Ishikawa (cell line): ENCODE results near the gene GRPEL2.

Experiments used
- CEBPB ChIP-seq: IDR thresholded peaks from 2 replicates; pipeline ENCODE4 v1.6.1; 2012
- CREB1 ChIP-seq: IDR thresholded peaks from 2 replicates; pipeline ENCODE4 v1.6.1; 2012; ENCODE audit warnings: low read depth
- EGR1 ChIP-seq: IDR thresholded peaks from 2 replicates; pipeline ENCODE4 v1.6.1; 2012
- EP300 ChIP-seq: IDR thresholded peaks from 2 replicates; pipeline ENCODE4 v1.6.1; 2012; ENCODE audit warnings: borderline replicate concordance
- FOXM1 ChIP-seq: IDR thresholded peaks from 2 replicates; pipeline ENCODE4 v1.6.1; 2012; ENCODE audit warnings: low read depth, borderline replicate concordance
- MAX ChIP-seq: IDR thresholded peaks from 2 replicates; pipeline ENCODE4 v1.6.1; 2012
- NFIC ChIP-seq: IDR thresholded peaks from 2 replicates; pipeline ENCODE4 v1.6.1; 2012
- RAD21 ChIP-seq: IDR thresholded peaks from 2 replicates; pipeline ENCODE4 v1.6.1; 2012; ENCODE audit warnings: low read depth
- REST ChIP-seq: IDR thresholded peaks from 2 replicates; pipeline ENCODE4 v1.6.1; 2012; ENCODE audit warnings: low read depth, mild to moderate bottlenecking
- TAF1 ChIP-seq: IDR thresholded peaks from 2 replicates; pipeline ENCODE4 v1.6.1; 2012; ENCODE audit warnings: low read depth, mild to moderate bottlenecking
- TCF12 ChIP-seq: IDR thresholded peaks from 2 replicates; pipeline ENCODE4 v1.6.1; 2012; ENCODE audit warnings: low read depth
- TEAD4 ChIP-seq: IDR thresholded peaks from 2 replicates; pipeline ENCODE4 v1.6.1; 2012
- USF1 ChIP-seq: IDR thresholded peaks from 2 replicates; pipeline ENCODE4 v1.6.1; 2012
- YY1 ChIP-seq: IDR thresholded peaks from 2 replicates; pipeline ENCODE4 v1.6.1; 2012; ENCODE audit warnings: low read depth
- ZBTB7A ChIP-seq: IDR thresholded peaks from 2 replicates; pipeline ENCODE4 v1.6.1; 2012; ENCODE audit warnings: low read depth

GRPEL2 gene

GRCh38 chr5:149345147-149345891 is at the start of gene GRPEL2:
Gene GRPEL2, plus strand, starts transcription at chr5:149345499. Its CDS starts 41 bp downstream, at chr5:149345540.
- TF ChIP-seq USF1 (peak; percentile 51), TCF12 (peak; percentile 57; the same call in 1 of the 2 replicates), ZBTB7A (no peak), EGR1 (0 out of 2 replicates have a peak, but pooled peaks have one; percentile 20), EP300 (no peak), MAX (peak; percentile 88), TAF1 (peak; percentile 69), CEBPB (no peak; the same call in 1 of the 2 replicates), NFIC (no peak), YY1 (peak; percentile 92), RAD21 (no peak), FOXM1 (peak; percentile 4; the same call in 1 of the 2 replicates), CREB1 (0 out of 2 replicates have a peak, but pooled peaks have one; percentile 12), REST (0 out of 2 replicates have a peak, but pooled peaks have one; percentile 11), TEAD4 (0 out of 2 replicates have a peak, but pooled peaks have one; percentile 8)

GRCh38 chr5:149297340-149298025 is 47.8 kb upstream of the GRPEL2 start:
- TF ChIP-seq YY1: no peak
- TF ChIP-seq RAD21: no peak
- TF ChIP-seq FOXM1: no peak
- no peak for TF ChIP-seq CREB1
- no peak for TF ChIP-seq CEBPB
- no peak for TF ChIP-seq TAF1
- no peak for TF ChIP-seq TEAD4

GRCh38 chr5:149298163-149298562 is 47.1 kb upstream of the GRPEL2 start:
- no peak for TF ChIP-seq MAX
- no peak for TF ChIP-seq EP300
- no peak for TF ChIP-seq REST
- TF ChIP-seq YY1: no peak
- no peak for TF ChIP-seq TAF1
- TF ChIP-seq TCF12: no peak
- no peak for TF ChIP-seq ZBTB7A
- TF ChIP-seq RAD21: no peak
- TF ChIP-seq TEAD4: no peak

GRCh38 chr5:149298842-149299404 is 46.4 kb upstream of the GRPEL2 start:
- no peak for TF ChIP-seq TCF12
- TF ChIP-seq FOXM1: no peak
- TF ChIP-seq CREB1: no peak
- no peak for TF ChIP-seq CEBPB
- no peak for TF ChIP-seq TEAD4
- no peak for TF ChIP-seq EGR1
- TF ChIP-seq EP300: no peak

GRCh38 chr5:149299451-149300054 is 45.7 kb upstream of the GRPEL2 start:
- TF ChIP-seq TEAD4: no peak
- no peak for TF ChIP-seq NFIC
- no peak for TF ChIP-seq TCF12
- no peak for TF ChIP-seq CEBPB
- no peak for TF ChIP-seq YY1
- no peak for TF ChIP-seq EGR1
- no peak for TF ChIP-seq REST
- no peak for TF ChIP-seq RAD21
- TF ChIP-seq ZBTB7A: no peak
- no peak for TF ChIP-seq FOXM1
- TF ChIP-seq USF1: no peak
- TF ChIP-seq TAF1: no peak
- TF ChIP-seq CREB1: no peak
- TF ChIP-seq MAX: no peak
- no peak for TF ChIP-seq EP300
